GM12874 (cell line): ENCODE results near the gene PROB1.

Source experiments
- TF ChIP-seq, protein P1 (sequence below): IDR thresholded peaks from 2 replicates; pipeline ENCODE4 v1.5.1; 2011; ENCODE audit warnings: low read depth, mild to moderate bottlenecking, control low read depth, low read length, moderate library complexity; ENCODE audit not compliant: insufficient read depth

The PROB1 gene

GRCh38 chr5:139392678-139393496 is 2.0 kb downstream of the PROB1 start:
- TF ChIP-seq, protein P1, sequence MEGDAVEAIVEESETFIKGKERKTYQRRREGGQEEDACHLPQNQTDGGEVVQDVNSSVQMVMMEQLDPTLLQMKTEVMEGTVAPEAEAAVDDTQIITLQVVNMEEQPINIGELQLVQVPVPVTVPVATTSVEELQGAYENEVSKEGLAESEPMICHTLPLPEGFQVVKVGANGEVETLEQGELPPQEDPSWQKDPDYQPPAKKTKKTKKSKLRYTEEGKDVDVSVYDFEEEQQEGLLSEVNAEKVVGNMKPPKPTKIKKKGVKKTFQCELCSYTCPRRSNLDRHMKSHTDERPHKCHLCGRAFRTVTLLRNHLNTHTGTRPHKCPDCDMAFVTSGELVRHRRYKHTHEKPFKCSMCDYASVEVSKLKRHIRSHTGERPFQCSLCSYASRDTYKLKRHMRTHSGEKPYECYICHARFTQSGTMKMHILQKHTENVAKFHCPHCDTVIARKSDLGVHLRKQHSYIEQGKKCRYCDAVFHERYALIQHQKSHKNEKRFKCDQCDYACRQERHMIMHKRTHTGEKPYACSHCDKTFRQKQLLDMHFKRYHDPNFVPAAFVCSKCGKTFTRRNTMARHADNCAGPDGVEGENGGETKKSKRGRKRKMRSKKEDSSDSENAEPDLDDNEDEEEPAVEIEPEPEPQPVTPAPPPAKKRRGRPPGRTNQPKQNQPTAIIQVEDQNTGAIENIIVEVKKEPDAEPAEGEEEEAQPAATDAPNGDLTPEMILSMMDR = peak; percentile 98

DNA sequence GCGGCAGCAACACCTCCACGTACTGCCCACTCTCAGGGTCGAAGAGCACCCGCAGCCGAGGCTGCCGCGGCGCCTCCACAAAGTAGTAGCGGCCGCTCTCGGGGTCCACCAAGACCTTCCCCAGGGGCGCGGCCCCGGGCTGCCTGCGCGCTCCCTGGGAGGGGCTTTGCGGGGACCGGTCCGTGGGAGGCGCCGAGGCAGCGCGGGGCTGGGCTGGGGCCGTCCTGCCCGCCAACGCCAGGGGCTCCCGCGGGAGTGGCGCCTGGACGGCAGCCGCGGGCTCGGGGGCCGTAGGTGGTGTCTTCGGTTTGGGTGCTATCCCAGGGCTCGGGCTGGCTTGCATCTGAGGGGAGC is 2.6 kb downstream of the PROB1 start:
- TF ChIP-seq, protein P1 = no peak

DNA sequence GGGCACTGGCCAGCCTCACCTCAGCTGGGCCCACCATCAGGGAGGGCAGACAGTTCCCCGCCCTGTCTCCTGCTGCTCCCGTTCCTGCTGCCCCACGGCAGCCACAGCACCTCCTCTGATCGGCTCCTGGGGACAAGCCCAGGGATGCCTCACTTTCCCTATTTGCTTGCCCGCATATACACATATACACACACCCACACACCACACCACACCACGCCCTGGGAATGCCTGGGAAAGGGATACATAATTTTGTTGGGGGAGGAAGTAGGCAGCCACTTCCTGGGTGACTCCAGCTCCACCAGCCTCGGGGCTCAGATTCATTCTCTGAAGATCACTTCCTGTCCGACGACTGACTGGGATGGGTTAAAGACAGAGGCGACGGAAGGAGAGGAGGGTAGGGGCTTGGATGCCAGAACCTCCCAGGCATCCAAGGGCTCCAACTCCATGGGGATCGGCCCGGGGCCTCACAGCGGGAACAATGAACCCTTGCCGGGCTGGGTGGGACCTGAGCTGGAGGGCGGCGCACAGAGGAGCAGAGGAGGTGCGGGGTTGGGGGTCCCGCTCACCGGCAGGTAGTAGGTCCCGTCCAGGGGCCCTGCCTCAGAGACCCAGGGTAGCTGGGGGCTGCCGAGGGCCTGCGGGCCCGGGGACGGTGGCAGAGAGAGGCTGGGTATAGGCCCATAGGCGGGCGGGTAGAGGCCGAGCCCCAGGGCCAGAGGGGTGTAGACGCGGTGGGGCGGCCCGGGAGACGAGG is 3.2 kb downstream of the PROB1 start:
- TF ChIP-seq, protein P1 = no peak

DNA sequence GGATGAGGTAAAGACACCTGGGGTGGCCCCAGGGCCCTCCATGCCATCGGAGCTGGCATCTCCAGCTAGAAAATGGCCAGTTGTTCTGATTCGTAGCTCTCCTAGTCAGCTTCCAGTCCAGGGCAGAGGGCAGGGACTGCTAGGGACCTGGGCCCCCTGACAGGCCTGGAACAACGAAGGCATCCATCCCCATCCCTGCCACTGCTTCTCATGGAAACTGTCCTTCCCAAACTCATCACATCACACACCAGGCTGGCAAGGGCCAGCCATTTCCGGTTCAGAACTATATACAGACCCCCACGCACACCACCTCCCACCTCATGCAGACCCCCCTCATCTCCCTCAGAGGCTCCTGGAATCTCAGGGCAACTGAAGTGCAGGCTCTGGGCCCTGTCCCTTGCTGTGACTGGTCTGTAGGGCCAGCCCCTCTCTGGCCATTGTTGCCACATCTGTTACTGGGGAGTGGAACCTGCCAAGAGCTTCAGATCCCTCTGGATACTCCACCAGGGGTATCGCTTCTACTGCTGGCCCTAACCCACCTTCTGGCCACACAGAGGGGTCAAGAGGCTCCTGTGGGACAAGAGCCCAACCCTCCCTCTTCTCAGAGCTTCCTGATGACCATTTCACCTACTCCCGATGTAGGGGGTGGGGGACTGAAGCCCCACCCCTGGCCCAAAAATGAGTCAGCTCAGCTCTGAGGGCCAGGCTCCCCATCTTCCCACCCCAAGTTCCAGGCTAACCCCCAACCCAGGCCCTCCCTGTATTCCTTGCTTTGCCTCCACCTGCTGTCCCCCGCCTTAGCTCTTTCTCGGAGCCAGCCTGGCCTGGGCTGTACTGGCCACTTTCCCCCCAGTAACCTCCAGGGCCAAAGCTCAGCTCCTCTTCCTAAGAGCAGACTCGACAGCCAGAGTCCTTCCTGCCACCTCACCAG is 4.0 kb downstream of the PROB1 start:
- TF ChIP-seq, protein P1 = no peak

DNA sequence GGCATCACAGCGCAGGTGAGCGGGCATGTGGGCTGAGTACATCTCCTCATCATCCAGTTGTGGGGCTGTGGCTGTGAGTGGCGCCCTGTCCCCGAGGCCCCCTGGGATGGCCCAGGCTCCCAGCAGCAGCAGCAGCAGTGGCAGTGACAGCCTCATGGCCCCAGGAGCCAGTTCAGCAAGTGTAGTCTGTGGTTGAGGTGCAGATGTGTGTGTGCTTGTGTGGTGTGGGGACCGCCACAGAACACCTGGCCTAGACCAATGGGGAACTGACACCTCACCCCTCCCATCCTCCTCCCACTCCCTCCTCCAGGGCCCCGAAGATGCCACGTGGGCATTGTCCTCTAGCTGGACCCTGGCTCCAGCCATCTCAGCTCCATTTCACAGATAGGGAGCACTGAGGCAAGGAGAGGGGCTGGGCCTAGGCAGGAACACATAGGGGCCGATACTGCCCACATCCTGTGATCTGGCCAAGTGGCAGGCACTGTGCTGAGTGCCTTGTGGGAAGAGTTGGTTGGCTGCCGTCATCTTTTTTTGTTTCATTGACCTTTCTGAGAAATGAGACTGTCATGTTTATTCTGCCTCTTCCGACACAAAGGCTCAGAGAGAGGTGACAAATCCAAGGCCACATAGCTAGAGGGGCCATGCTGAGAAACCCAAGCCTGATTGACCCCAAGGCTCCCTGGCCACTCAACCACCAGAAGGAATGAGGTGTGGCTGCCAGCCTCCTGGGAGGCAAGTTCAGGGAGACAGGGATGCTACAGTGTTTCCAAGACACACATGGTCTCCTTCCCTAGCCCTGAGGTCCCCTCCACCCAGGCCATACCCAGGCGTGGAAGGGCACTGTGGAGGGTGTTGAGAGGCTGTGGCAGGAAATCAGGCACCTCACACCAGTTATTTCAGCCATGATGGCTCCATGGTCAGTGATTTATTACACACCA is 4.9 kb downstream of the PROB1 start, which contains the start of gene MZB1:
Gene MZB1, minus strand, starts transcription at position 213 of the 938 bp plus-strand sequence. Its CDS starts 57 bp downstream, at position 156.
- TF ChIP-seq, protein P1 = no peak

GRCh38 chr5:139388198-139388821 is 6.6 kb downstream of the PROB1 start:
- TF ChIP-seq, protein P1 = 0 out of 2 replicates have a peak, but pooled peaks have one; percentile 2
